Measurements from ENCODE around the gene PPP1R14C. TPM values are rescaled to one million over a fixed set of nuclear protein-coding genes. Genes with fewer than 3 reads are reported as not detected.

PPP1R14C gene
- total RNA-seq, 1 experiment from 2014 or later = 12.1 TPM

- no peak for DNase-seq
- Histone ChIP-seq H3K9me2 (ENCODE audit: insufficient read depth) (no peaks in the 10 kb centered on the region), H3K4me3 (no peak overlapping the region), H3F3A (ENCODE audit: insufficient read depth, low read depth) (no peaks in the 10 kb centered on the region), H3K9me3 (ENCODE audit: insufficient read depth, low read depth) (no peaks in the 10 kb centered on the region; the same call in 1 of the 2 replicates), H4K20me1 (ENCODE audit: insufficient read depth) (no peaks in the 10 kb centered on the region), H2AFZ (no peak overlapping the region), H3K27me3 (ENCODE audit: insufficient read depth, low read depth) (no peaks in the 10 kb centered on the region), H3K79me2 (ENCODE audit: low read depth) (no peaks in the 10 kb centered on the region), H3K27ac (no peak overlapping the region), H3K4me1 (replicated peaks; ENCODE audit: insufficient read depth) (no peaks in the 10 kb centered on the region), H3K4me2 (no peak overlapping the region), H3K36me3 (ENCODE audit: low read depth) (no peaks in the 10 kb centered on the region)
- no TSS peak for BruUV-seq (replicated peaks)
- intact Hi-C loops (cut with micrococcal nuclease; ENCODE audit: unreplicated experiment) = no loop called here
- ChIA-PET CTCF (no interaction called here), POLR2A (ENCODE audit: unreplicated experiment) (no interaction called here)
- TF ChIP-seq EZH2 (IDR thresholded peaks at IDR 0.05; ENCODE audit: low read depth) = no peak
- TF ChIP-seq, protein P1, sequence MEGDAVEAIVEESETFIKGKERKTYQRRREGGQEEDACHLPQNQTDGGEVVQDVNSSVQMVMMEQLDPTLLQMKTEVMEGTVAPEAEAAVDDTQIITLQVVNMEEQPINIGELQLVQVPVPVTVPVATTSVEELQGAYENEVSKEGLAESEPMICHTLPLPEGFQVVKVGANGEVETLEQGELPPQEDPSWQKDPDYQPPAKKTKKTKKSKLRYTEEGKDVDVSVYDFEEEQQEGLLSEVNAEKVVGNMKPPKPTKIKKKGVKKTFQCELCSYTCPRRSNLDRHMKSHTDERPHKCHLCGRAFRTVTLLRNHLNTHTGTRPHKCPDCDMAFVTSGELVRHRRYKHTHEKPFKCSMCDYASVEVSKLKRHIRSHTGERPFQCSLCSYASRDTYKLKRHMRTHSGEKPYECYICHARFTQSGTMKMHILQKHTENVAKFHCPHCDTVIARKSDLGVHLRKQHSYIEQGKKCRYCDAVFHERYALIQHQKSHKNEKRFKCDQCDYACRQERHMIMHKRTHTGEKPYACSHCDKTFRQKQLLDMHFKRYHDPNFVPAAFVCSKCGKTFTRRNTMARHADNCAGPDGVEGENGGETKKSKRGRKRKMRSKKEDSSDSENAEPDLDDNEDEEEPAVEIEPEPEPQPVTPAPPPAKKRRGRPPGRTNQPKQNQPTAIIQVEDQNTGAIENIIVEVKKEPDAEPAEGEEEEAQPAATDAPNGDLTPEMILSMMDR (conservative IDR thresholded peaks at IDR 0.05) = no peak
Measured at GRCh38 chr6:150280703-150281102, 137.9 kb downstream of the PPP1R14C start.

DNA sequence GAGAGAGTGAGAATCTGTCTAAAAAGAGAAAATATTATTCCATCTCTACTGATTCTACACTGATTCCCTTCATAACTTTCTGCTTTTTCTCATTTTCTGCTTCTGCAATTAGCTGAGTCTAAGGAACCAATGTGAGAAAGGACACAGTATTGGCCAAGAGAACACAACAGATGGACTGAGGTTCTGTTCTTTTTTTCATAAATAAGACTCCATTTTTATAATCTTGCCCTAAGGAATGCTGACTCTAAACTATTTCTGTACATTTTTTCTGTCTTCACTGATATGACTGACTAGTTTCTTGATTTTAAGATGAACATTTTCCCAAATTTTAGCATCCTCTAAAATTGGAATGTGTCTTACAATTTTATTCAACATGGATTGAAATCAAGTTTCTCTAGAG lies 138.9 kb downstream of the PPP1R14C start:
- Histone ChIP-seq H3K36me3 (ENCODE audit: low read depth) (no peaks in the 10 kb centered on the region), H3F3A (ENCODE audit: insufficient read depth, low read depth) (no peaks in the 10 kb centered on the region), H3K9me3 (ENCODE audit: insufficient read depth, low read depth) (no peaks in the 10 kb centered on the region; the same call in 1 of the 2 replicates), H3K4me2 (no peak overlapping the region), H3K27ac (no peak overlapping the region), H3K4me1 (replicated peaks; ENCODE audit: insufficient read depth) (no peaks in the 10 kb centered on the region), H4K20me1 (ENCODE audit: insufficient read depth) (no peaks in the 10 kb centered on the region), H3K79me2 (ENCODE audit: low read depth) (no peaks in the 10 kb centered on the region), H3K27me3 (ENCODE audit: insufficient read depth, low read depth) (no peaks in the 10 kb centered on the region), H3K9me2 (ENCODE audit: insufficient read depth) (no peaks in the 10 kb centered on the region), H3K4me3 (no peak overlapping the region), H2AFZ (no peak overlapping the region)
- ChIA-PET CTCF (no interaction called here), POLR2A (ENCODE audit: unreplicated experiment) (no interaction called here)
- no peak for DNase-seq
- no TSS peak for BruUV-seq (replicated peaks)
- intact Hi-C loops (cut with micrococcal nuclease; ENCODE audit: unreplicated experiment) = no loop called here
- no peak for TF ChIP-seq EZH2 (IDR thresholded peaks at IDR 0.05; ENCODE audit: low read depth)
- TF ChIP-seq, protein P1 (conservative IDR thresholded peaks at IDR 0.05) = no peak

DNA sequence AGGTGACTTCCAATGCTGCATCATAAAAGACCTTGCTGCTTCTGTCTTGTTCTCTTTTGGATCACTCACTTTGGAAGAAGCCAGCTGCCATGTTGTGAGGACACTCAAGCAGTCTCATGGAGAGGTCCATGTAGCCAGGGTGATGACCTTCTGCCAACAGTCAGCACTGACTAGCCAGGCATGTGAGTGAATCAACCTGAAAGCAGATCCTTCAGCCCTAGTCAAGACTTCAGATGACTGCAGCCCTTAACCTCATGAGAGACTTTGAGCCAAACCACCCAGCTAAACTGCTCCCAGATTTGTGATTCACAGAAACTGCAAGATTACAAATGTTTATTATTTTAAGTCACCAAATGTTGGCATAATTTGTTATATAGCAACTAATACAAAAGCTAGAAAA lies 140.0 kb downstream of the PPP1R14C start:
- no peak for DNase-seq
- no peak overlapping the region for H2AFZ ChIP-seq
- no peaks in the 10 kb centered on the region for H3K27me3 ChIP-seq (ENCODE audit: insufficient read depth, low read depth)
- H3K36me3 ChIP-seq (ENCODE audit: low read depth) = no peaks in the 10 kb centered on the region
- TF ChIP-seq, protein P1 (conservative IDR thresholded peaks at IDR 0.05) = no peak
- no peak for TF ChIP-seq EZH2 (IDR thresholded peaks at IDR 0.05; ENCODE audit: low read depth)
- no peaks in the 10 kb centered on the region for H3K79me2 ChIP-seq (ENCODE audit: low read depth)
- CTCF ChIA-PET = no interaction called here
- H3K4me2 ChIP-seq = no peak overlapping the region
- no TSS peak for BruUV-seq (replicated peaks)
- intact Hi-C loops (cut with micrococcal nuclease; ENCODE audit: unreplicated experiment) = no loop called here
- POLR2A ChIA-PET (ENCODE audit: unreplicated experiment) = no interaction called here
- H3K4me1 ChIP-seq (replicated peaks; ENCODE audit: insufficient read depth) = no peaks in the 10 kb centered on the region
- H3K9me2 ChIP-seq (ENCODE audit: insufficient read depth) = no peaks in the 10 kb centered on the region
- H3K27ac ChIP-seq = no peak overlapping the region
- H3F3A ChIP-seq (ENCODE audit: insufficient read depth, low read depth) = no peaks in the 10 kb centered on the region
- H4K20me1 ChIP-seq (ENCODE audit: insufficient read depth) = no peaks in the 10 kb centered on the region
- H3K4me3 ChIP-seq = no peak overlapping the region
- H3K9me3 ChIP-seq (ENCODE audit: insufficient read depth, low read depth) = no peaks in the 10 kb centered on the region; the same call in 1 of the 2 replicates

Measured in PC-9 (cell line).